HG03575 (cell line): ENCODE results near the gene NAP1L1.

Source experiments
- ATAC-seq: cut with Tn5 transposase; IDR thresholded peaks from one replicate; pipeline ENCODE4 v1.9.1; 2021; ENCODE audit not compliant: unreplicated experiment, insufficient number of reproducible peaks, low FRiP score; ENCODE audit errors: extremely low read depth

NAP1L1 gene

GRCh38 chr12:76025601-76026575 is 58.6 kb downstream of the NAP1L1 start:
- ATAC-seq: no peak

GRCh38 chr12:76024942-76025600 is 59.4 kb downstream of the NAP1L1 start:
- ATAC-seq: no peak

DNA sequence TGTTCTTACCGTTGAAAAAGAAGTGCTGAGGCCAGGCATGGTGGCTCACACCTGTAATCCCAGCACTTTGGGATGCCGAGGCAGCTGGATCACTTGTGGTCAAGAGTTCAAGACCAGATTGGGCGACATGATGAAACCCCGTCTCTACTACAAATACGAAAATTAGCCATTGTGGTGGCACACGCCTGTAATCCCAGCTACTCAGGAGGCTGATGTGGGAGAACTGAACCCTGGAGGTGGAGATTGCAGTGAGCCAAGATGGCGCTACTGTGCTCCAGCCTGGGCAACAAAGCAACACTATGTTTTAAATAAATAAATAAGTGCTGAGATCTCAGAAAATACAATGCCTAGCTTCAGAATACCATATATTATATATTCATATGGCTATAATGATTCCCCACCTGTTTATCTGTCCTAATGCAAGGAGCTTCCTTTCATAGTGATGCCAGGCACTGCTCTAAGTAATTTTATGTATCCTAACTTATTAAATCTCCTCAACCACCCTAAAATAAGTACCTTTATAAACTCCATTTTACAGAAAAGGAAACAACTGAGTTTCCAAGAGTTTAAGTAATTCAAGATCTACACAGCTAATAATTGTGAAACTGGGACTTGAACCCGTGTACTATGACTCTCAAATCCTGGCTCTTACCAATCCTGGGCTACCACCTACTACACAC is 60.2 kb downstream of the NAP1L1 start:
- ATAC-seq: no peak

DNA sequence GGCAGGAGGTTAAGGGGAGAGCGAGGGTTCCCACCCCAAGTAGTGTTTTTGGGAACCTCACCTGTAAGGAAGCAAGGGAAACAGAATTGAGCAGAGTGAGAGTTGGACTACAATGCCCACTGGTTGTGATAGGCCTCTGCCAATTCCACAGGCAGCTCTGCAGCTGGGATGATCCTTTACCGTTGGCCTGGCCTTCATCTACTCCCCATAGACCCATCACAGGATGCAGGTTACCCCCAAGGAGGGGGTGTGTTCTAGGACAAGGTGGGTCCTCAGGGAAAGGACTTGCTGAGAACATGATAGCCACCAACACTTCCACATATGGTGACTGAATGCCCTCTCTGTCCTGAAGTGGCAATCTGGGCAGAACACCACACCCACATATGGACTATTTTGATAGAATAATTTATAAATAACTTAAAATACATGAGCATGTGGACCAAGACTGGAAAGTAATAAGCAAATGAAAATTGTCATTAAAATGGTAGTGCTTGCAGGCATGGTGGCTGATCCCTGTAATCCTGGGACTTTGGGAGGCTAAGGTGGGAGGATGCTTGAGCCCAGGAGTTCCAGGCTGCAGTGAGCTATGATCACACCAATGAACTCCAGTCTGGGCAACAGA is 61.3 kb downstream of the NAP1L1 start:
- no peak for ATAC-seq

DNA sequence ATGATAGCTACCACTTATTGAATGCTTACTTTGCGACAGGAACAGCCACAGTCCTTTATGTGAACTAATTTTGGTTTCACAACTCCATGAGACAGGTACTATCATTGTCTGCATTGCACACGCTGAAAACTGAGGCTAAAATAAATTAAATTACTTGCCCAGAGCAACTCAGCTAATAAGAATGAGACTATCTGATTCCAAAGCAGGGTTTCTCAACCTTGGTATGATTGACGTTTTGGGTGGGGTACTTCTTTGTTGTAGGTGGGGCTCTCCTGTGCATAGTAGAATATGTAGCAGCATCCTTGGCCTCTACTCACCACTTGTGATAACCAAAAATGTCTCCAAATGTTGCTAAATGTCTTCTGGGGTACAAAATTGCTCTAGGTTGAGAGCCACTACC is 62.0 kb downstream of the NAP1L1 start:
- ATAC-seq: no peak

DNA sequence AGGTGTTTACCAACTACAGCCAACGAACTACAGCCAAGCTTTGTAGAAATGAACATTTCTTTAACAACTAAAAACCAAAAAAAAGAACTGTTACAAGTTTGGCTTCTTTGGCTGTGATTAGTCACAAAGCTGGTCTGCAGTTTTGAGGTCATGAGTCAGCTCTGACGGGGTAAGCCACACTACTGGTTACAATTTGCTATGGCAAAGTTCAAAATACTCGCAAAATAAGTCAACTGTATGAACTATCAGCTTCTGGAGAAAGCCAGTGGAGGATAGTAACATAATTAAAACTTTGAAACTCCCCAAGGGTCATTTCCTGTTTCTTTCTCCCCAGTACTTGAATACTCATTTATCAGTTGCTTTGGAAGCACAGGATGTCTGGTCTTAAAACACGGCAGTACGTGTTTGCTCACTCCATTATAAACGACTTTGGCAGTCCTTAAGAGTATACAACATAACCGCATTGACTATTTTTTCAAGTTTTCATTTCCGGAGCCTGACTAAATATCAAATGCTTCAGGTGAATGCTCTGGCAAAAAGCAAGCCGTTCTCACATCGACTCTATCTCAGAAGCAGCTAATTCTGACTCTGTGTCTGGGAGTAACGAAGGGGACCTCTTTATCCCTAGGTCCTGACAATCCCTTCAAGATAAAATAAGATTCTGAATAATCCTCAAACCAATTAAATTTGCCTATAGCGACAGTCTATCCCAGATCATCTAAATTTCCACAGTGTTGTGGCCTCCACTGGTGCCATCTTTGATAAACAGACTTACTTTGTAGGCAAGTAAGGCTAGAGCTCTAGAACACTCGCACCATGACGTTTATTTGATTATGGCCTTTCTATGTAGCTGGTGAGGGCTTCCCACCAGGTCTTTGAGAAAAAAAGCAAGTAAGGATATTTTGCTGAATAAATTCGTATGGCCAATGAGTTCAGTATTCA is 63.5 kb downstream of the NAP1L1 start:
- no peak for ATAC-seq

- no peak for ATAC-seq
Measured at GRCh38 chr12:76020281-76020680, 64.2 kb downstream of the NAP1L1 start.

DNA sequence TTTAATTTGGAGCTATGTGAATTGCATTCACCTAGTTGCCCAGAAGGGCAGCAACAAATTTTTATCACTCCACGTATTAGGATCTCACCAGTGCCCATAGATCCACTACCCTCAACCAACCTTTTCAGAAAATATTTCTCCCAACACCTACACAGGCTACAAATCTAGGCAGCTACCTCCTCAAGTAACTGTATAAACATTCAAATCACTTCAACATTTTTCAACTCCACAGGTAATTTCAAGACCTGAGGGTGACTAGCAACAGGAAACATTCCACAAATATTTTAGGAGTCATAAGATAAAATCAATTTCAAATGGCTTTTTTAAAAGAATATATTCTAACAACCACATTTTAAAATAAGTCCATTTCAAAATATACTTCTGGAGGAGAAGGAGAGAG is 65.8 kb downstream of the NAP1L1 start:
- no peak for ATAC-seq

- ATAC-seq: no peak
Measured at GRCh38 chr12:76018111-76018510, 66.4 kb downstream of the NAP1L1 start.

DNA sequence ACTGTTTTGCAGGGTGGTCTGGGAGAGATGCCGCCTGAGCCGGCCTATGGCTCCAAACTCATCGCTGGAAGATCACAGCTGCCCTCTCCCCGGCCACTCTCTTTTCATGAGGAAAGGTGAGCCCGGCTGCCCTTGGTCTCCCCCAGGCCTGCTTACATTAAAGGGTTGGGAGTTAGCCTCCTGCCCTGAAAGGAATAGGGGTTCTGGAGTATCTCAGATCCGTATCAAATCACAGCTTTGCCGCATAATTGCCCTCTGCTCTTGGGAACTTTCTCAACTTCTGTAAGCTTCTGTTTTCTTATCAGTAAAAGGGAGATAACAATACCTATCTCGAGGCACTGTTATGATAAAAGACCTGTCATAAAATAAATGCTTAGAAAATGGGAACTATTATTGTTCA is 70.5 kb downstream of the NAP1L1 start:
- no peak for ATAC-seq

- no peak for ATAC-seq
Measured at GRCh38 chr12:76013603-76014002, 70.9 kb downstream of the NAP1L1 start.

- no peak for ATAC-seq
Measured at GRCh38 chr12:76012644-76013043, 71.8 kb downstream of the NAP1L1 start.

DNA sequence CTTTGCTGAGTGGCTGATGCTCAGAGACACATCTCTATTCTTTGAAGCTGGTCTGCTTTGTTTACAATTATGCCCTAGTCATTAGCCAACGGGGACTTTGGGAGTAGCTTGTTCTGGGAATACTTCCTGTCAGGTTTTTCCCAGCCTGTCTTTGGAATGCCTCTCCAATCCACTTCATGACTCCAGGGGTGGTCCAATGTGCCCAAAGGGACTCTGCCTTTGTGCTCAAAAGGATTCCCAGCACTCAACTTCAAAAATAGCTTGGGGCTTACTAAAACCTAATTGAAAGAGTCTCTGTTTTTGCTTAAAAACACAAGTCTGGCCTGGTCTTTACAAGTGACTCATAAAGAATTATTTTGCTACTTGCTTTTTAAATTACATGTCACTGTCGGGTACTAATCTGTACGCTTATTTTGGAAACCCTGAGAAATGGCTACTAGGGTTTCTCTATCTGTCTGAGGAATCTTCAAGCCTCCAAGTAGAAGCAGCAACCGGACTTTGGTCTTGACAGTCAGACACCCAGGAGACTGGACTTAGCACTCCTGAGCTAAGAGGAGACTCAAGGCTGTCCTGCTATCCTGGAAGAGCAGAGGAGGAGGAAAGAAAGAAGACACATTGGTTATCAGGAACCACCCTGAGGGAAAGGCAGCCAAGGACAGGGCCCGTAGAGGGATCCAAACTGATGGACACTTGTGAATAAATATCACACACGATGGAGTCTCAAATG is 73.6 kb downstream of the NAP1L1 start:
- no peak for ATAC-seq

- no peak for ATAC-seq
Measured at GRCh38 chr12:76008428-76008827, 76.1 kb downstream of the NAP1L1 start.

GRCh38 chr12:76007640-76008039 is 76.8 kb downstream of the NAP1L1 start:
- ATAC-seq: no peak

DNA sequence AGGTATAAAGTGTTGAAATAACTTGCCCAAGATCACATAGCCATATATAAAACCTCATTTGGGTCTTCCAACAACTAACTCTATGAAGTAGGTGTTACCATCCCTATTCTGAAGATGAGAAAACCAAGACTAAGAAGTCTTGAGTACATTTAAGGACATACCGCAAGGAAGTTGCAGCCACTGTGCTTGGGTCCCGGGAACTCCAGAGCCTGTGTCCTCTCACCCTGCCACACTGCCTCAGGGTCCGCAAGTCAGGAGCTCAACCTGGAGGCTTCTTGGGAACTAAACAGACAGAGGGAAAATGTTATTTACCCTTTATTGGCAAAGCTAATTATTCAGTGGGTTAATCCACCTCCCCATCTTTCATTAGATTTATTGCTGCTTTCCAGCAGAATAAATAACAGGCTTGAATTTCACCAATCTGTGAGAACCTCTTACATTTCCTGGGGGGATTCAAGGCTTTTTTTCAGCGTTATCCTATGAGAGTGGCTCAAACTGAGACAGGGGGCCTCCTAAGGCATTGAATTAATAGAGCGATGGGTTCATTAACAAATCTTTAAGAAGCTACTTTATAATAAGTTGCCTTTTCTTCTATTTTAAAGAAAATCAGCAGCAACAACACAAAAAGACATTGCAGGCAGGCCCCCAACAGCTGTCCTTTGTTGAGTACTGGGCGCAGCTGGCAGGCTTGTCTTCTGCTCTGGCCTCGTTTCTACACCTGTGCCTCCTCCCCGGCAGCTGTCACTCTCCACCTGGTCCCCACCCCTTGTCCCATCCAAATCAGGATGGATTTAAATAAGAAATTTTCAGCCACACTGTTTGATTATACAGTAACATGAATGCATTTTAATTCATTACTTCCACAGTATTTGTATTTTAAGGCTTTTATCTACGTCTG is 78.2 kb downstream of the NAP1L1 start:
- no peak for ATAC-seq

DNA sequence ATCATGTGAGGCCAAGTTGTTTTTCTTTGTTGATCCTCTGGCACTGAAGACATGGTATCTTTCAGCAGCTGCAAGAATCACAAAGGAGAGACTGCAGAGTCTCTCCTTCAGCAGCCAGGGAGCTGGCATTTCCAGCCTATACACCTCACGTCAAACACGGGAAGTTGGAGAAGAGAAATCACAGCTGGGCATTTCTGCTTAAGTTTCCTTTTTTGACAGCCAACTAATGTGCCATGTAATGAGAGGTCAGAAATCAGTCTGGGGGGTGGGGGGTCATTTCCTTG is 81.2 kb downstream of the NAP1L1 start:
- no peak for ATAC-seq
